Lower leg skin (tissue), 4 donors: Measurements from ENCODE around the gene EMC1. TPM values are rescaled to one million over a fixed set of nuclear protein-coding genes. Genes with fewer than 3 reads are reported as not detected.

ENCODE experiments used
- DNase-seq, 2 donors: peaks; one replicate each; pipeline ENCODE4 v3.0.0-alpha.2; 2019; ENCODE audit warnings: low spot score in 2 of 2
- H3K4me3 ChIP-seq: fragments of 200-600 bp; sonication (generic); 2 replicates; pipeline ENCODE4 v1.5.1; 2017; ENCODE audit warnings: mild to moderate bottlenecking, low read depth; ENCODE audit not compliant: poor library complexity, severe bottlenecking
- POLR2A ChIP-seq, 2 donors: fragments of 450-650 bp; IDR thresholded peaks; one replicate each; pipeline ENCODE4 v1.6.1; 2016 to 2017; ENCODE audit warnings: antibody characterized with exemption in 2 of 2, mild to moderate bottlenecking in 1 of 2, moderate library complexity in 1 of 2
- WGBS, 2 donors: methylation state at CpG; one replicate each; pipeline ENCODE4 v1.1.5; 2018; 5-methylcytosine and 5-hydroxymethylcytosine counted together
- intact Hi-C: fragments of 100-400 bp; cut with DNase I; formaldehyde crosslinking; loops from one replicate; pipeline ENCODE4 v1.15.0; 2023; ENCODE audit warnings: low total_unique reads
- total RNA-seq, 4 donors: library from RNA; depleted of rRNA; stranded (reverse); fragments of >200 nt; gene quantifications; one replicate each; pipeline ENCODE4 v1.1.0, GENCODE V29; 2016
- TF ChIP-seq, protein P1 (sequence below), 3 donors: fragments of 450-650 bp; IDR thresholded peaks; one replicate each; pipeline ENCODE4 v1.5.1; 2016; ENCODE audit warnings: antibody characterized with exemption in 3 of 3, mild to moderate bottlenecking in 3 of 3, moderate library complexity in 2 of 3

The EMC1 gene
- total RNA-seq, 4 donors from 2014 or later: 26.7 to 31.8 (median 30.2) TPM

DNA sequence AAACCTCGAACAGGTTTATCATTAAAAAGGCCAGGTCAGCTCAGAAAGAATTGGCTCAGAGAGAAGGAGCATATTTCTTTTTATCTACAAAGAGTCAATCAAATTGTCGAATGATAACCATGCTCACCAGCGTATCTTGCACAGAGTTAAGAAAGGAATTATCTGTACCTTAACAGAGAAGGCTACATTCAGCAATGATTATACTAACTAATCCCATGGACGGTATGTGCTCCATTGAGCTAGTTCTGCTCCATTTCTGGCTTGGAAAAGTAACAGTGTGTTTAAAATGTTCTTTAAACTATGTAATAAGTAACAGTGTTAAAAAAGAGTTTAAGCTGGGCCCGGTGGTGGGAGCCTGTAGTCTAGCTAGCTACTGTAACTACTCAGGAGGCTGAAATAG, 45.5 kb downstream of the EMC1 start:
- whole genome bisulfite sequencing, 2 donors: 85 to 89% methylated on average over 5 of the region's 5 CpGs
- DNase-seq: no peak
- intact Hi-C loops: no loop called here
- TF ChIP-seq, protein P1, sequence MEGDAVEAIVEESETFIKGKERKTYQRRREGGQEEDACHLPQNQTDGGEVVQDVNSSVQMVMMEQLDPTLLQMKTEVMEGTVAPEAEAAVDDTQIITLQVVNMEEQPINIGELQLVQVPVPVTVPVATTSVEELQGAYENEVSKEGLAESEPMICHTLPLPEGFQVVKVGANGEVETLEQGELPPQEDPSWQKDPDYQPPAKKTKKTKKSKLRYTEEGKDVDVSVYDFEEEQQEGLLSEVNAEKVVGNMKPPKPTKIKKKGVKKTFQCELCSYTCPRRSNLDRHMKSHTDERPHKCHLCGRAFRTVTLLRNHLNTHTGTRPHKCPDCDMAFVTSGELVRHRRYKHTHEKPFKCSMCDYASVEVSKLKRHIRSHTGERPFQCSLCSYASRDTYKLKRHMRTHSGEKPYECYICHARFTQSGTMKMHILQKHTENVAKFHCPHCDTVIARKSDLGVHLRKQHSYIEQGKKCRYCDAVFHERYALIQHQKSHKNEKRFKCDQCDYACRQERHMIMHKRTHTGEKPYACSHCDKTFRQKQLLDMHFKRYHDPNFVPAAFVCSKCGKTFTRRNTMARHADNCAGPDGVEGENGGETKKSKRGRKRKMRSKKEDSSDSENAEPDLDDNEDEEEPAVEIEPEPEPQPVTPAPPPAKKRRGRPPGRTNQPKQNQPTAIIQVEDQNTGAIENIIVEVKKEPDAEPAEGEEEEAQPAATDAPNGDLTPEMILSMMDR (IDR thresholded peaks at IDR 0.05): no peak
- no peak for TF ChIP-seq POLR2A (IDR thresholded peaks at IDR 0.05)
- no peak overlapping the region for H3K4me3 ChIP-seq

DNA sequence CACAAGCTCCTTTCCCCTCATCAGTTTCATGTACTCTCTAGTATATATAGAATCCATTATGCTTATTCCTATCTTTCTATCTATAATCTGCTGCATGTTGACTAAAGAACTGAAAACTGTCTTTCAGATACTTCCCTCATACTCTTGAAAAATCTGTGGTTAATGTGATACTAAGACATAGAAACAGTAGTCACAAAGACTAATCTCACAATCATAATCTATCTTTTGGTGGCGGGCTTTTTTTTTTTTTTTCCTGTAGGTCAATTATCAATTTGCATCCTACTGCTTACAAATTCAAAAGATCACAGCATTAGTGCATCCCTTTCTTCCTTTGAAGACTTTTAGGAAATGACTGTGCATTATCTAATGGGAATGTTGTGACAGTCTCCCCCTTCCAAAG, 45.9 kb downstream of the EMC1 start:
- intact Hi-C loops: no loop called here
- WGBS, 2 donors: 85 to 86% methylated on average over 1 of the region's 1 CpG
- TF ChIP-seq, protein P1 (IDR thresholded peaks at IDR 0.05): no peak
- TF ChIP-seq POLR2A (IDR thresholded peaks at IDR 0.05): no peak
- no peak overlapping the region for H3K4me3 ChIP-seq
- DNase-seq: no peak

DNA sequence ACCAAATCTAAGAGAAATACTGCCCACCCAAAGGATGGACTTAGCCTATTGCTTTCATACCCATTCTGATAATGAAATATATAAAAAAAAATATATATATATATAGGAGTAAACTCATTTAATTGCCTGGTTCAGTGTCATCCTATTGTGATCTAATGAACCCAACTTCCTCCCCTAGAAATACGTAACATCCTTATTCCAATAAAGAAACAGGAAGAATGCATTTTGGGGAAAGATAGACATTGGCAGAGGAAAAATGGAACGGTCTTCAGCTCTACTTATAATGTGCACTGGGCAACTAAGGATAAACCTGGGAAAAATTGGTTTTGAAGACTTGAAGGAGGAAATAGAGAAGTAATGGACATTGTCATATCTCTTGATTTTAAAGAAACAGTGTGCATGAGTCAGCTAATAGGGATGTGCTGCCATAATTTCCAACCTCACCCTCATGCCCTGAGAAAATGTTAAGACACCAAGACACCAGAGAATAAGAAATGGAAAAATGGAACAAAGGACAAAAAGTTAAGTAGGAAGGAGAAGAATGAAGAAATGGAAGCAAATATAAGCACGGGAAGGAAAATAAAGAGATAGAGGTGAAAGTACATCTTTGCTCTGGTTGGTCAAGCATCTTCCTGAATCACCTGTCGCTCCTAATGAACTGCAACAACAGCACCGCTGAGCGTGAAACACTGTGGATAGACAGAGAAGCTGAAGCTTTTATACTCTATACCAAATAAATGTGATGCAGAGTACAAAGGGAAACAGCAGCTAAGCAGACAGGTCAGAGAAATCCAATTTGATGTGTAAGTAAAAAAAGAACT, 46.7 kb downstream of the EMC1 start:
- no peak for TF ChIP-seq POLR2A (IDR thresholded peaks at IDR 0.05)
- TF ChIP-seq, protein P1 (IDR thresholded peaks at IDR 0.05): no peak
- WGBS, 2 donors: 87 to 90% methylated on average over 6 of the region's 6 CpGs
- intact Hi-C loops: no loop called here
- H3K4me3 ChIP-seq: no peak overlapping the region
- no peak for DNase-seq

DNA sequence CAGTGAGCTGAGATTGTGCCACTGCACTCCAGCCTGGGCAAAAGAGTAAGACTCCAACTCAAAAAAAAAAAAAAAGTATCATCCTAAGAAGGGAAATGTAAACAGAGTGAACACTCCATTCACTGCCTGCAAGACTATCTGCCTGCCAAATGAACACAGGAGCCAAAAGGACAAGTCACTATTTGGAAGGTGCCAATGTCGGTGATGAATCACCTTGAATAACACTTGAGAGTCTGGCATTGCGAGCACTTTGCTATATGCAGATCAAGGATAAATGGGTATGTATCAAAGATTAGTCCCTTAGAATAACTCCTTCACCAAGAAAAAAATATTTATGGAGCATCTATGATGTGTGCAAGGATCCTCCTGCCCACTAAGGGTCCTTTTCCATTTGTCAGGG, 47.9 kb downstream of the EMC1 start:
- 45 to 46% methylated on average over 2 of the region's 2 CpGs for WGBS, 2 donors
- DNase-seq: peak in 1 of 2 donors; percentile 45
- intact Hi-C loops: no loop called here
- TF ChIP-seq POLR2A (IDR thresholded peaks at IDR 0.05): no peak
- TF ChIP-seq, protein P1 (IDR thresholded peaks at IDR 0.05): no peak
- H3K4me3 ChIP-seq: no peak overlapping the region

DNA sequence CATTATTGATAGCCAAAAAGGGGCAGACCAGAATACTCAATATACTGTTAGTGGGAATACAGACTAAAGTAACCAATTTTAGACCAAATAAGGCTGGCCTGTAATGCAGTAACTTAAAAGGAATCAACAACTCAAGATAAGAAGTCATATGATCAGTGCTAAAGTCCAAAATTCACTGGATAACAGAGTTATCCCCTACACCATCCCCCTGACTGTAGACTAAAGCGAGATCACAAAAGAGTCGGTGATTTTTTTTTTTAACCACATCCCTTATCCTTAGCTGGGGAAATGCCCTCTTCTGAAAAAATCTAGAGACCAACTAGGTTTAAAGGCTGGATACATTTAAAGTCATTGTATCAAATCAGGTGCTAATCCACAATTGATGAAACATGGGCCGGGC, 48.9 kb downstream of the EMC1 start:
- intact Hi-C loops: no loop called here
- TF ChIP-seq POLR2A (IDR thresholded peaks at IDR 0.05): no peak
- TF ChIP-seq, protein P1 (IDR thresholded peaks at IDR 0.05): no peak
- DNase-seq: no peak
- WGBS, 2 donors: 81 to 88% methylated on average over 3 of the region's 3 CpGs
- H3K4me3 ChIP-seq: no peak overlapping the region
